Cardiac septum (tissue), 1 donor: Measurements from ENCODE around the gene TST. TPM values are rescaled to one million over a fixed set of nuclear protein-coding genes. Genes with fewer than 3 reads are reported as not detected.

Source experiments
- DNase-seq: peaks from one replicate; pipeline ENCODE4 v3.0.0-alpha.2; 2020; ENCODE audit warnings: low spot score
- intact Hi-C: fragments of 100-400 bp; cut with DNase I; formaldehyde crosslinking; loops from one replicate; pipeline ENCODE4 v1.14.0; 2022
- total RNA-seq: library from RNA; stranded (reverse); fragmentation: NEBNext Ultra II Directional; extraction: Animal tissue kit (Norgen Biotek cat#: 25700); gene quantifications from one replicate; pipeline ENCODE4 v1.2.1, GENCODE V29; 2021
- donor health status: DM: no; HTN: no; CAD: no.

TST gene
- total RNA-seq, 1 donor from 2014 or later, result 29.7 TPM

- DNase-seq, result no peak
- intact Hi-C loops, result no loop called here
Measured at GRCh38 chr22:36966851-36967540, 52.3 kb downstream of the TST start.

GRCh38 chr22:36965696-36966095 is 53.6 kb downstream of the TST start:
- intact Hi-C loops, result no loop called here
- no peak for DNase-seq

GRCh38 chr22:36964106-36964505 is 55.1 kb downstream of the TST start:
- no peak for DNase-seq
- intact Hi-C loops, result no loop called here

- intact Hi-C loops, result no loop called here
- DNase-seq, result no peak
Measured at GRCh38 chr22:36963302-36963701, 55.9 kb downstream of the TST start.

GRCh38 chr22:36961626-36962025 is 57.6 kb downstream of the TST start:
- DNase-seq, result no peak
- intact Hi-C loops, result no loop called here

Other genes starting within 250 kb of the TST start
- 24.7 TPM for gene IFT27, start 243.3 kb downstream of the TST start, total RNA-seq
- gene PVALB, start 202.4 kb downstream of the TST start, total RNA-seq, result not detected
- 6.1 TPM for gene NCF4, start 158.4 kb downstream of the TST start, total RNA-seq
- gene CSF2RB, start 105.8 kb downstream of the TST start, total RNA-seq, result 4.9 TPM
- gene MPST, start 295 bp upstream of the TST start, total RNA-seq, result 33.5 TPM
- 50.2 TPM for gene KCTD17, start 32.3 kb upstream of the TST start, total RNA-seq
- not detected for gene TMPRSS6, start 90.3 kb upstream of the TST start, total RNA-seq
- gene IL2RB, start 130.5 kb upstream of the TST start, total RNA-seq, result 0.51 TPM
- 2.8 TPM for gene C1QTNF6, start 168.8 kb upstream of the TST start, total RNA-seq
- not detected for gene SSTR3, start 193.0 kb upstream of the TST start, total RNA-seq
- 5.1 TPM for gene RAC2, start 224.8 kb upstream of the TST start, total RNA-seq